ENCODE measurements around the gene ZNF836. TPM values are rescaled to one million over a fixed set of nuclear protein-coding genes. Genes with fewer than 3 reads are reported as not detected.
A peak's percentile ranks its signal among the peaks of the same experiment; 100 is the strongest.

ZNF836 gene
- total and polyA plus RNA-seq, 9 of the 15 experiments (the other 6 are each of a cell fraction or from before 2014, with no cell fraction given): 0.24 to 0.69 (median 0.64) TPM; not detected in 2

GRCh38 chr19:52189735-52190486, 18.5 kb upstream of the ZNF836 start, which contains the start of gene PPP2R1A (continued):
- no peak for TF ChIP-seq ZNF146 (CRISPR knock-in tag; IDR thresholded peaks at IDR 0.05; ENCODE audit: unreplicated experiment)
- no peak for TF ChIP-seq PHTF2 (CRISPR knock-in tag; IDR thresholded peaks at IDR 0.05)
- no peak for TF ChIP-seq SIX5 (IDR thresholded peaks at IDR 0.05; ENCODE audit: borderline replicate concordance in 1 of 2, insufficient read depth in 1 of 2, low read depth in 1 of 2, low read length in 2 of 2)
- 0 out of 2 replicates have a peak, but pooled peaks have one; percentile 11 for TF ChIP-seq PHB (CRISPR knock-in tag; IDR thresholded peaks at IDR 0.05)
- no peak for TF ChIP-seq ZKSCAN8 (CRISPR knock-in tag; IDR thresholded peaks at IDR 0.05)
- TF ChIP-seq ZFP30 (CRISPR knock-in tag; IDR thresholded peaks at IDR 0.05; ENCODE audit: borderline replicate concordance): no peak
- peak; percentile 82 for TF ChIP-seq FOS (IDR thresholded peaks at IDR 0.05; ENCODE audit: extremely low read depth, insufficient read length)
- no peak for TF ChIP-seq PPARD (CRISPR knock-in tag; IDR thresholded peaks at IDR 0.05)
- TF ChIP-seq TEAD4 (IDR thresholded peaks at IDR 0.05; ENCODE audit: low read length): 0 out of 2 replicates have a peak, but pooled peaks have one; percentile 5
- TF ChIP-seq TEAD4 (CRISPR knock-in tag; IDR thresholded peaks at IDR 0.05; ENCODE audit: borderline replicate concordance): no peak
- TF ChIP-seq AFF1 (IDR thresholded peaks at IDR 0.05; ENCODE audit: low read depth in 1 of 2, partially characterized antibody in 2 of 2): no peak
- TF ChIP-seq FOXP1 (CRISPR knock-in tag; IDR thresholded peaks at IDR 0.05): no peak
- TF ChIP-seq CHD2 (IDR thresholded peaks at IDR 0.05; ENCODE audit: low read depth, low read length): peak; percentile 63
- TF ChIP-seq IFI16 (CRISPR knock-in tag; IDR thresholded peaks at IDR 0.05): no peak
- no peak for TF ChIP-seq TCFL5 (CRISPR knock-in tag; conservative IDR thresholded peaks at IDR 0.05)
- peak; percentile 97 for TF ChIP-seq VEZF1 (CRISPR knock-in tag; IDR thresholded peaks at IDR 0.05)
- no peak for TF ChIP-seq TAL1 (IDR thresholded peaks at IDR 0.05)
- TF ChIP-seq ETS2 (tag; IDR thresholded peaks at IDR 0.05; ENCODE audit: borderline replicate concordance, poor library complexity, severe bottlenecking): no peak
- TF ChIP-seq CBX2 (IDR thresholded peaks at IDR 0.05; ENCODE audit: insufficient read depth, low read length, poor library complexity, severe bottlenecking): no peak
- TF ChIP-seq SOX6 (IDR thresholded peaks at IDR 0.05): no peak
- TF ChIP-seq ZNF76 (CRISPR knock-in tag; IDR thresholded peaks at IDR 0.05; ENCODE audit: borderline replicate concordance): no peak
- TF ChIP-seq CCAR2 (IDR thresholded peaks at IDR 0.05; ENCODE audit: low read depth, low read length): no peak
- peak; percentile 59; the same call in 1 of the 2 replicates for TF ChIP-seq TCF7 (IDR thresholded peaks at IDR 0.05; ENCODE audit: borderline replicate concordance)

Data from K562 (cell line).